ENCODE data around the gene KRT7. TPM values are rescaled to one million over a fixed set of nuclear protein-coding genes. Genes with fewer than 3 reads are reported as not detected.

KRT7 gene
- total RNA-seq, 1 donor from 2014 or later: not detected

- H3K9me3 Mint-ChIP-seq (ENCODE audit: unreplicated experiment): no peaks in the 10 kb centered on the region
- H3K27ac Mint-ChIP-seq (ENCODE audit: unreplicated experiment): peak overlapping the region; percentile 31
- peaks cover 4% of the 10 kb centered on the region for H3K36me3 Mint-ChIP-seq (ENCODE audit: low read depth, unreplicated experiment)
- H3K4me1 Mint-ChIP-seq (ENCODE audit: unreplicated experiment): peaks cover 31% of the 10 kb centered on the region
- peaks cover 12% of the 10 kb centered on the region for H3K27me3 Mint-ChIP-seq (ENCODE audit: unreplicated experiment)
- no peak for DNase-seq (ENCODE audit: low spot score)
- no peak overlapping the region for H3K4me3 Mint-ChIP-seq (ENCODE audit: unreplicated experiment)
- TF ChIP-seq, protein P1, sequence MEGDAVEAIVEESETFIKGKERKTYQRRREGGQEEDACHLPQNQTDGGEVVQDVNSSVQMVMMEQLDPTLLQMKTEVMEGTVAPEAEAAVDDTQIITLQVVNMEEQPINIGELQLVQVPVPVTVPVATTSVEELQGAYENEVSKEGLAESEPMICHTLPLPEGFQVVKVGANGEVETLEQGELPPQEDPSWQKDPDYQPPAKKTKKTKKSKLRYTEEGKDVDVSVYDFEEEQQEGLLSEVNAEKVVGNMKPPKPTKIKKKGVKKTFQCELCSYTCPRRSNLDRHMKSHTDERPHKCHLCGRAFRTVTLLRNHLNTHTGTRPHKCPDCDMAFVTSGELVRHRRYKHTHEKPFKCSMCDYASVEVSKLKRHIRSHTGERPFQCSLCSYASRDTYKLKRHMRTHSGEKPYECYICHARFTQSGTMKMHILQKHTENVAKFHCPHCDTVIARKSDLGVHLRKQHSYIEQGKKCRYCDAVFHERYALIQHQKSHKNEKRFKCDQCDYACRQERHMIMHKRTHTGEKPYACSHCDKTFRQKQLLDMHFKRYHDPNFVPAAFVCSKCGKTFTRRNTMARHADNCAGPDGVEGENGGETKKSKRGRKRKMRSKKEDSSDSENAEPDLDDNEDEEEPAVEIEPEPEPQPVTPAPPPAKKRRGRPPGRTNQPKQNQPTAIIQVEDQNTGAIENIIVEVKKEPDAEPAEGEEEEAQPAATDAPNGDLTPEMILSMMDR (IDR thresholded peaks at IDR 0.05; ENCODE audit: unreplicated experiment): no peak
These were observed 21.1 kb upstream of the KRT7 start for GRCh38 chr12:52211716-52212585.

DNA sequence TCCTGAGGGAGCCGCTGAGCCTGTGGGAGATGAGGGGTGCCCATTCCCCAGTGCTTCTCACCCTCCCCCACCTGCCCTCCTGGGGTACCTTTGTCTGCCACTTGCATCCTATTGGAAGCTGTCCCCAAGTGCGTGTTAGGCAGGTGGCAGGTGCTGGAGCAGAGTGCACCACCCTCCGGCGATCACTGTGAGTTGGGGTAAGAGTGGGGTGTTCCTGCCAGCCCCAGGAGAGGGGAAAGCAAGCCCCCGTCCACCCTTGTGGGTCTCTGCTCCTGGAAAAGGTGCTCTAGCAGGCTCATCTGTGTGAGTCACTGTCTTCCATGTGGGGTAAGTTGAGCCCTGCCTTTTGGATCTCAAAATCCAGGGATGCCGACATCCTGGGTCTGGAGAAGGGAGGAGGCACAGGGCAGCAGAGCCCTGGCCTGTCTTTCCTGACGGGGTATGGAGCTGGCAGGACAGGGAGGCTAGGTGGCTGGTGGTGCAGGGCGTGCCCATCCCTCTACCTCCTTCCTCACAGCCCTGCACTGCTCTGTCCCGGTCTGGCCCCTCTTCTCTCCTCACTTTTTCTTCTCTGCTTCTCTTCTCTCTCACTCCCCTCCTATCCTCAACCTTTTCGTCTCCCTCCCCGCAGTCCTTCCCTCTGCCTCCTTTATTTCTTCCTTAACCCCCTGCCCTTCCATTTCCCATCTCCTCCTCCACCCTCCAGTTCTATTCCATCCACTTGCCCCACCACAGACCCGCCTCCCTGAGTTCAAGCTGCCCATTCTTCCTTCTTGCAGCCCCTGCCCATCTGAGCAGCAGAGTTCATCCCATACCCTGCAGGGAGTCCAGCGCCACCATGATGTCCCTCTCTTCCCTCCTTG lies 20.1 kb upstream of the KRT7 start:
- H3K36me3 Mint-ChIP-seq (ENCODE audit: low read depth, unreplicated experiment): peaks cover 4% of the 10 kb centered on the region
- TF ChIP-seq, protein P1 (IDR thresholded peaks at IDR 0.05; ENCODE audit: unreplicated experiment): no peak
- peaks cover 12% of the 10 kb centered on the region for H3K27me3 Mint-ChIP-seq (ENCODE audit: unreplicated experiment)
- peaks cover 27% of the 10 kb centered on the region for H3K4me1 Mint-ChIP-seq (ENCODE audit: unreplicated experiment)
- no peak overlapping the region for H3K27ac Mint-ChIP-seq (ENCODE audit: unreplicated experiment)
- no peaks in the 10 kb centered on the region for H3K9me3 Mint-ChIP-seq (ENCODE audit: unreplicated experiment)
- H3K4me3 Mint-ChIP-seq (ENCODE audit: unreplicated experiment): no peak overlapping the region
- DNase-seq (ENCODE audit: low spot score): no peak

- no peaks in the 10 kb centered on the region for H3K9me3 Mint-ChIP-seq (ENCODE audit: unreplicated experiment)
- H3K27ac Mint-ChIP-seq (ENCODE audit: unreplicated experiment): peak overlapping the region; percentile 8
- H3K27me3 Mint-ChIP-seq (ENCODE audit: unreplicated experiment): peaks cover 12% of the 10 kb centered on the region
- H3K4me1 Mint-ChIP-seq (ENCODE audit: unreplicated experiment): peaks cover 24% of the 10 kb centered on the region
- peak; percentile 97 for DNase-seq (ENCODE audit: low spot score)
- TF ChIP-seq, protein P1 (IDR thresholded peaks at IDR 0.05; ENCODE audit: unreplicated experiment): peak; percentile 96
- peak overlapping the region; percentile 3 for H3K4me3 Mint-ChIP-seq (ENCODE audit: unreplicated experiment)
- H3K36me3 Mint-ChIP-seq (ENCODE audit: low read depth, unreplicated experiment): peaks cover 4% of the 10 kb centered on the region
These were observed 19.3 kb upstream of the KRT7 start for GRCh38 chr12:52213564-52214420.

DNA sequence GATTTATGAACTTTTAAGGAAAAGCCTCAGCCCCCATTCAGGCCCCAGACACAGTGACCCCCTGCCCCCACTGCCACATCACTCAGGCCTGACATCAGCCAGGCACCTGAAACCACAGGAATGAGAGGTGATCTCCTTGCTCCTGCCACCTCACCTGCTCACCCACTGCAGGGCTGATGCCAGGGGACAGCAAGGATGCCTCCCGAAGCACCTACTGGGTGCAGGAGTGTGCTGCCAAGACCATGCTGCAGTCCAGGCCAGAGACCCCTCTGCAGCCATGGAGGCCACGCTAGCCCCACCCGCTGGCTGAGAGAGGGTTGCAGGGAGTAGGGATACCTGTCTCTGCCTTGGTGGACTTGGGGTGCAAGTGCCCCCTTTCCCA lies 18.6 kb upstream of the KRT7 start:
- Mint-ChIP-seq H3K27ac (ENCODE audit: unreplicated experiment) (no peak overlapping the region), H3K36me3 (ENCODE audit: low read depth, unreplicated experiment) (peaks cover 4% of the 10 kb centered on the region), H3K4me1 (ENCODE audit: unreplicated experiment) (peaks cover 22% of the 10 kb centered on the region), H3K9me3 (ENCODE audit: unreplicated experiment) (no peaks in the 10 kb centered on the region), H3K4me3 (ENCODE audit: unreplicated experiment) (no peak overlapping the region), H3K27me3 (ENCODE audit: unreplicated experiment) (peaks cover 12% of the 10 kb centered on the region)
- DNase-seq (ENCODE audit: low spot score): no peak
- TF ChIP-seq, protein P1 (IDR thresholded peaks at IDR 0.05; ENCODE audit: unreplicated experiment): no peak

All from endothelial cell (in vitro differentiated cells).